H1 (cell line): ENCODE measurements around the gene SIK3. TPM values are rescaled to one million over a fixed set of nuclear protein-coding genes. Genes with fewer than 3 reads are reported as not detected.

Source experiments
- CTCF ChIA-PET: fragments of 300-600 bp; sonication (Branson Sonifier 250); formaldehyde crosslinking; loops from one replicate; lab custom pipeline; 2021; ENCODE audit not compliant: partially characterized antibody; lab: Charles Lee
- POLR2A ChIA-PET: fragments of 300-600 bp; sonication (Branson Sonifier 250); formaldehyde crosslinking; loops from one replicate; lab custom pipeline; 2021; ENCODE audit warnings: inconsistent platforms; ENCODE audit not compliant: partially characterized antibody; lab: Charles Lee
- DNase-seq, 2 experiments: peaks; one replicate each; pipeline versions ENCODE4 v3.0.0 to v3.0.0-alpha.2; 2010 to 2022; ENCODE audit warnings: low spot score in 2 of 2, low read depth in 1 of 2, mixed read lengths in 1 of 2
- FAIRE-seq: peaks from 2 replicates; lab custom pipeline; 2011; peaks lifted over from hg19 to GRCh38; lab: Jason Lieb, UNC
- H2AFZ ChIP-seq: 2 replicates; pipeline ENCODE4 v1.8.1; 2012; ENCODE audit warnings: low read length, inconsistent platforms
- H2AK5ac ChIP-seq: 2 replicates; pipeline ENCODE4 v1.6.1; 2013; ENCODE audit warnings: low read depth, low read length
- H2BK120ac ChIP-seq: replicated peaks from 2 replicates; pipeline ENCODE3; 2013; ENCODE audit warnings: low read depth, low read length, inconsistent platforms
- H2BK12ac ChIP-seq: 2 replicates; pipeline ENCODE4 v1.6.1; 2013; ENCODE audit warnings: low read depth, low read length
- H2BK15ac ChIP-seq: 2 replicates; pipeline ENCODE4 v1.6.1; 2013; ENCODE audit warnings: low read length
- H2BK20ac ChIP-seq: 2 replicates; pipeline ENCODE4 v1.6.1; 2013; ENCODE audit warnings: low read length
- H2BK5ac ChIP-seq: 2 replicates; pipeline ENCODE4 v1.6.1; 2013; ENCODE audit warnings: low read depth, low read length
- H3K14ac ChIP-seq: 2 replicates; pipeline ENCODE4 v1.6.1; 2013; ENCODE audit warnings: inconsistent platforms; ENCODE audit not compliant: insufficient read length
- H3K18ac ChIP-seq: 2 replicates; pipeline ENCODE4 v1.6.1; 2013; ENCODE audit warnings: low read length; ENCODE audit errors: extremely low read depth
- H3K23ac ChIP-seq: 2 replicates; pipeline ENCODE4 v1.6.1; 2013; ENCODE audit warnings: inconsistent platforms; ENCODE audit not compliant: insufficient read length
- H3K23me2 ChIP-seq: 2 replicates; pipeline ENCODE4 v1.6.1; 2013; ENCODE audit warnings: low read depth, low read length
- H3K27ac ChIP-seq: 2 replicates; pipeline ENCODE4 v1.6.1; 2011; ENCODE audit warnings: low read depth, low read length, inconsistent platforms
- H3K27me3 ChIP-seq, 4 experiments: replicated peaks in 1 of 4; 1 replicate in 1 of 4; 2 replicates in 3 of 4; pipeline versions ENCODE4 v1.6.1 to v1.8.1; 2011 to 2013; ENCODE audit warnings: low read length in 3 of 4, mild to moderate bottlenecking in 3 of 4, inconsistent platforms in 2 of 4, mixed read lengths in 2 of 4, moderate library complexity in 1 of 4; ENCODE audit not compliant: control insufficient read depth in 3 of 4, insufficient read depth in 3 of 4; ENCODE audit errors: extremely low read depth in 1 of 4
- H3K36me3 ChIP-seq, 4 experiments: 2 replicates each; pipeline versions ENCODE4 v1.6.1 to v1.8.1; 2011 to 2013; ENCODE audit warnings: mild to moderate bottlenecking in 4 of 4, low read length in 3 of 4, moderate library complexity in 2 of 4, control low read depth in 1 of 4, inconsistent platforms in 1 of 4; ENCODE audit not compliant: insufficient read depth in 4 of 4, control insufficient read depth in 2 of 4
- H3K4ac ChIP-seq: replicated peaks from 2 replicates; pipeline ENCODE3; 2013; ENCODE audit warnings: low read length, low read depth, mixed read lengths, inconsistent platforms; ENCODE audit not compliant: insufficient read length
- H3K4me1 ChIP-seq, 4 experiments: replicated peaks in 1 of 4; 1 replicate in 1 of 4; 2 replicates in 3 of 4; pipeline versions ENCODE4 v1.6.1 to v1.8.1; 2011 to 2013; ENCODE audit warnings: low read length in 3 of 4, inconsistent platforms in 2 of 4, mixed read lengths in 1 of 4; ENCODE audit not compliant: insufficient read depth in 4 of 4, control insufficient read depth in 3 of 4
- H3K4me2 ChIP-seq, 2 experiments: 2 replicates each; pipeline versions ENCODE4 v1.6.1 to v1.8.1; 2011 to 2013; ENCODE audit warnings: low read depth in 2 of 2, low read length in 2 of 2, control low read depth in 1 of 2, inconsistent platforms in 1 of 2, mild to moderate bottlenecking in 1 of 2; ENCODE audit not compliant: insufficient read depth in 1 of 2
- H3K4me3 ChIP-seq, 4 experiments: fragments of 200-600, 300-600 bp in 1 of 4; sonication (generic), shearing (Covaris generic), sonication (Bioruptor Twin) in 1 of 4; 2 replicates each; pipeline versions ENCODE4 v1.5.1 to v1.8.1; 2011 to 2016; ENCODE audit warnings: low read length in 4 of 4, low read depth in 3 of 4, control low read depth in 2 of 4, inconsistent platforms in 2 of 4, mild to moderate bottlenecking in 2 of 4, mixed read lengths in 1 of 4, moderate library complexity in 1 of 4; ENCODE audit not compliant: insufficient read depth in 2 of 4; ENCODE audit errors: extremely low read depth in 1 of 4
- H3K56ac ChIP-seq: replicated peaks from 2 replicates; pipeline ENCODE3; 2013; ENCODE audit warnings: low read depth, mild to moderate bottlenecking, mixed read lengths, low read length, inconsistent platforms; ENCODE audit not compliant: insufficient read length
- H3K79me1 ChIP-seq: 2 replicates; pipeline ENCODE4 v1.6.1; 2013; ENCODE audit warnings: low read depth, low read length, control low read depth
- H3K79me2 ChIP-seq, 2 experiments: 2 replicates each; pipeline versions ENCODE4 v1.6.1 to v1.8.1; 2012 to 2013; ENCODE audit warnings: low read length in 2 of 2, mild to moderate bottlenecking in 2 of 2, inconsistent platforms in 1 of 2; ENCODE audit not compliant: insufficient read depth in 2 of 2, control insufficient read depth in 1 of 2
- H3K9ac ChIP-seq, 4 experiments: replicated peaks in 1 of 4; 1 replicate in 1 of 4; 2 replicates in 3 of 4; pipeline versions ENCODE4 v1.6.1 to v1.8.1; 2011 to 2013; ENCODE audit warnings: low read depth in 3 of 4, low read length in 3 of 4, control low read depth in 2 of 4, mild to moderate bottlenecking in 2 of 4, moderate library complexity in 2 of 4, inconsistent platforms in 1 of 4; ENCODE audit errors: extremely low read depth in 1 of 4
- H3K9me3 ChIP-seq, 2 experiments: 2 replicates each; pipeline versions ENCODE4 v1.6.1 to v1.8.1; 2012 to 2013; ENCODE audit warnings: mild to moderate bottlenecking in 2 of 2, moderate library complexity in 2 of 2, control low read depth in 1 of 2, inconsistent platforms in 1 of 2, low read depth in 1 of 2, low read length in 1 of 2, mixed read lengths in 1 of 2; ENCODE audit not compliant: insufficient read depth in 2 of 2
- H4K20me1 ChIP-seq, 2 experiments: replicated peaks in 1 of 2; 2 replicates each; pipeline versions ENCODE3 to v1.8.1; 2011 to 2013; ENCODE audit warnings: inconsistent platforms in 2 of 2, low read length in 2 of 2, mild to moderate bottlenecking in 1 of 2; ENCODE audit not compliant: insufficient read depth in 2 of 2, control insufficient read depth in 1 of 2
- H4K5ac ChIP-seq: 2 replicates; pipeline ENCODE4 v1.6.1; 2013; ENCODE audit warnings: low read length, low read depth, mixed read lengths, inconsistent platforms; ENCODE audit not compliant: insufficient read length
- H4K8ac ChIP-seq: 2 replicates; pipeline ENCODE4 v1.8.0; 2013; ENCODE audit warnings: mild to moderate bottlenecking, moderate library complexity, low read length, inconsistent platforms; ENCODE audit not compliant: insufficient read depth; ENCODE audit errors: extremely low read depth
- H4K91ac ChIP-seq: replicated peaks from 2 replicates; pipeline ENCODE3; 2013; ENCODE audit warnings: low read length, mixed read lengths, inconsistent platforms; ENCODE audit not compliant: insufficient read length
- NRF1 ChIP-seq: IDR thresholded peaks from 2 replicates; pipeline ENCODE4 v1.6.1; 2011; ENCODE audit warnings: mild to moderate bottlenecking, low read depth, low read length, improper control_type of control experiment
- RAD21 ChIP-seq, 2 experiments: IDR thresholded peaks in 1 of 2; conservative IDR thresholded peaks in 1 of 2; 2 replicates each; pipeline ENCODE4 v1.6.1; 2011; ENCODE audit warnings: low read depth in 2 of 2, low read length in 2 of 2, improper control_type of control experiment in 1 of 2, inconsistent platforms in 1 of 2, mild to moderate bottlenecking in 1 of 2, moderate library complexity in 1 of 2
- SP2 ChIP-seq: IDR thresholded peaks from 2 replicates; pipeline ENCODE4 v1.6.1; 2012; ENCODE audit warnings: mild to moderate bottlenecking, low read length, inconsistent platforms
- TEAD4 ChIP-seq: IDR thresholded peaks from 2 replicates; pipeline ENCODE4 v1.6.1; 2012; ENCODE audit warnings: low read depth, low read length, inconsistent platforms, mixed read lengths
- WGBS, 2 experiments: shearing (Covaris generic) in 1 of 2; methylation state at CpG; one replicate each; pipeline versions ENCODE4 v1.1.6 to v1.1.7; 2013 to 2015; ENCODE audit warnings: low lambda C conversion rate in 2 of 2, mixed read lengths in 2 of 2, inconsistent platforms in 1 of 2, low coverage in 1 of 2, missing lambda C conversion rate in 1 of 2; ENCODE audit not compliant: insufficient replicate concordance in 2 of 2, insufficient coverage in 1 of 2, insufficient read length in 1 of 2; ENCODE audit errors: extremely low coverage in 1 of 2, missing lambda C conversion rate in 1 of 2; 5-methylcytosine and 5-hydroxymethylcytosine counted together
- polyA plus RNA-seq, 7 experiments: library from polyadenylated mRNA; depleted of rRNA in 3 of 7; stranded (reverse) in 5 of 7; unstranded in 2 of 7; fragments of >200 nt in 5 of 7; fragments of 200-250 nt in 2 of 7; gene quantifications; 1 replicate in 5 of 7; 2 replicates in 1 of 7; 4 replicates in 1 of 7; pipeline versions ENCODE4 v1.2.1 to v1.2.3, GENCODE V29; 2011 to 2013; ENCODE audit warnings: missing spikeins in 2 of 7, mixed read lengths in 2 of 7
- total RNA-seq: library from RNA; stranded (reverse); fragmentation: NEBNext Ultra II Directional; extraction: Animal tissue kit (Norgen Biotek cat#: 25700); gene quantifications from 2 replicates; pipeline ENCODE4 v1.2.1, GENCODE V29; 2021

Gene SIK3
- total and polyA plus RNA-seq, 2 of the 8 experiments (the other 6 are each of a cell fraction or from before 2014, with no cell fraction given): 19.9 to 32.1 TPM

- 98% methylated on average over 3 of the region's 3 CpGs; no CpG with 5 or more reads in 1 of the 2 experiments for WGBS, 2 experiments
- Histone ChIP-seq H3K79me1 (no peaks in the 10 kb centered on the region), H4K8ac (no peak overlapping the region), H2AFZ (no peak overlapping the region), H3K36me3 (no peaks in the 10 kb centered on the region; a peak in 1 of 8 replicates), H3K9me3 (no peaks in the 10 kb centered on the region), H3K9ac (no peak overlapping the region), H4K20me1 (no peaks in the 10 kb centered on the region), H3K79me2 (no peaks in the 10 kb centered on the region), H3K23ac (no peak overlapping the region), H2BK20ac (no peak overlapping the region), H4K91ac (no peak overlapping the region), H4K5ac (no peak overlapping the region), H2BK120ac (no peak overlapping the region), H2BK15ac (no peak overlapping the region), H3K23me2 (no peaks in the 10 kb centered on the region), H3K14ac (no peak overlapping the region), H3K4ac (no peak overlapping the region), H2BK5ac (no peak overlapping the region), H2AK5ac (no peak overlapping the region), H3K56ac (no peak overlapping the region), H3K4me3 (no peak overlapping the region), H3K18ac (no peak overlapping the region), H3K4me2 (no peak overlapping the region), H3K27ac (no peak overlapping the region), H3K4me1 (no peaks in the 10 kb centered on the region), H3K27me3 (no peaks in the 10 kb centered on the region), H2BK12ac (no peak overlapping the region)
- no peak for DNase-seq
- ChIA-PET POLR2A (interaction anchor here (1.0 kb wide), 1 partner anchor 16 kb away, joined by 3 read pairs; no protein-coding TSS in a partner anchor), CTCF (no interaction called here)
- TF ChIP-seq RAD21 (IDR thresholded peaks at IDR 0.05 in 1 of 2, conservative IDR thresholded peaks at IDR 0.05 in 1 of 2; ENCODE audit: low read depth in 2 of 2, low read length in 2 of 2) (no peak), TEAD4 (no peak), SP2 (no peak), NRF1 (no peak)
- FAIRE-seq: no peak
Measured at GRCh38 chr11:116946414-116946813, 151.8 kb downstream of the SIK3 start.
